Measurements from ENCODE around the gene DHDH. TPM values are rescaled to one million over a fixed set of nuclear protein-coding genes. Genes with fewer than 3 reads are reported as not detected.
"Not testable (repeated sequence)": the region's sequence is repeated elsewhere in the genome, so short reads cannot be mapped to it uniquely, and the experiment has no call there.

The DHDH gene
- total RNA-seq, 1 donor from 2014 or later: 1.0 TPM

GRCh38 chr19:48905664-48906063 is 27.8 kb upstream of the DHDH start:
- DNase-seq (ENCODE audit: low read depth): no peak
- no peak overlapping the region for H3K4me3 ChIP-seq (ENCODE audit: low read depth, low read length)
- no peak for TF ChIP-seq CTCF (IDR thresholded peaks at IDR 0.05; ENCODE audit: insufficient read depth, low read length, poor library complexity, severe bottlenecking)
- no peaks in the 10 kb centered on the region for H3K27me3 ChIP-seq (ENCODE audit: control insufficient read depth, insufficient read depth, low read length)
- no peaks in the 10 kb centered on the region for H3K36me3 ChIP-seq (ENCODE audit: control insufficient read depth, insufficient read depth, low read length)

GRCh38 chr19:48906324-48906723 is 27.2 kb upstream of the DHDH start:
- no peaks in the 10 kb centered on the region for H3K27me3 ChIP-seq (ENCODE audit: control insufficient read depth, insufficient read depth, low read length)
- DNase-seq (ENCODE audit: low read depth): no peak
- no peak overlapping the region for H3K4me3 ChIP-seq (ENCODE audit: low read depth, low read length)
- H3K36me3 ChIP-seq (ENCODE audit: control insufficient read depth, insufficient read depth, low read length): no peaks in the 10 kb centered on the region
- TF ChIP-seq CTCF (IDR thresholded peaks at IDR 0.05; ENCODE audit: insufficient read depth, low read length, poor library complexity, severe bottlenecking): no peak

GRCh38 chr19:48907671-48908070 is 25.8 kb upstream of the DHDH start:
- TF ChIP-seq CTCF (IDR thresholded peaks at IDR 0.05; ENCODE audit: insufficient read depth, low read length, poor library complexity, severe bottlenecking): no peak
- no peak for DNase-seq (ENCODE audit: low read depth)
- H3K4me3 ChIP-seq (ENCODE audit: low read depth, low read length): no peak overlapping the region
- H3K36me3 ChIP-seq (ENCODE audit: control insufficient read depth, insufficient read depth, low read length): no peaks in the 10 kb centered on the region
- H3K27me3 ChIP-seq (ENCODE audit: control insufficient read depth, insufficient read depth, low read length): no peaks in the 10 kb centered on the region

- not testable (repeated sequence) for H3K36me3 ChIP-seq (ENCODE audit: control insufficient read depth, insufficient read depth, low read length); H3K4me3 ChIP-seq (ENCODE audit: low read depth, low read length); DNase-seq (ENCODE audit: low read depth); H3K27me3 ChIP-seq (ENCODE audit: control insufficient read depth, insufficient read depth, low read length)
Measured at GRCh38 chr19:48909424-48910077, 23.9 kb upstream of the DHDH start.

GRCh38 chr19:48910803-48911202 is 22.7 kb upstream of the DHDH start:
- no peaks in the 10 kb centered on the region for H3K36me3 ChIP-seq (ENCODE audit: control insufficient read depth, insufficient read depth, low read length)
- H3K4me3 ChIP-seq (ENCODE audit: low read depth, low read length): no peak overlapping the region
- no peaks in the 10 kb centered on the region for H3K27me3 ChIP-seq (ENCODE audit: control insufficient read depth, insufficient read depth, low read length)

More at GRCh38 chr19:48910803-48911202, 22.7 kb upstream of the DHDH start:
- no peak for TF ChIP-seq CTCF (IDR thresholded peaks at IDR 0.05; ENCODE audit: insufficient read depth, low read length, poor library complexity, severe bottlenecking)
- DNase-seq (ENCODE audit: low read depth): no peak

Data from kidney epithelial cell (primary cell).